ENCODE measurements around the gene PPARGC1A. TPM values are rescaled to one million over a fixed set of nuclear protein-coding genes. Genes with fewer than 3 reads are reported as not detected.

Gene PPARGC1A
- total and polyA plus RNA-seq, 2 experiments from 2014 or later: 6.7 to 16.6 TPM

DNA sequence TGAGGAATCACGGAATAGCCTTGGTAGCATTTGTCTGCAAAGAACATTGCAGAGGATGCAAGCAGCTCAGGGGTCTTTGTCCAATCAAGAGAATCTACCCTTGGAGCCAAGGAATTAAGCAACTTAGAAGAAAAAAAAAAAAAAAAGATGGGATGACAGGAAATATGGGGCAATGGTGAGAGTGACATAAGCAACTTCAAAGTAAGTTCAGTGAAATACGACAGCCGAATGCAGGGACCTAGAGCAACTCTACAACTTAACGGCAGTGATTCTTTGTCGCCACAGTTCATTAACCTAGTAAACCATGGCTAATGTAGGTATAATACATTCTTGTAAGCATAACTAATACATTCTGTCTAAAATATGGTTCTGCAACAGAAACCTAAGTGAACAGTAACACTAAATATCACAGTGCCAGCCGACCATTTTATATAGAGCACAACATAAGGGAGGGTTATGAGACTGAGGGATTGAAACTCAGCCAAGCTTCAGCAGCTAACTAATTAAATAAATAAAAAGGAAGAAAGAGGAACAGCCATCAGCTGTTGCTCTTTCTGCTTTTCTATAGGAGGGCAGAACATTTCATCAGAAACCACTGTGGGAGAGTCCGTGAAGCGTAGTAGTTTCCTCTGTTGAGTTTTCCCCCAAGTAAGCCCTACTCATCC, 74.7 kb downstream of the PPARGC1A start:
- Histone ChIP-seq H3K27ac (no peak overlapping the region), H3K36me3 (replicated peaks; ENCODE audit: insufficient read depth, low read depth) (no peaks in the 10 kb centered on the region), H4K20me1 (ENCODE audit: insufficient read depth, poor library complexity, severe bottlenecking) (no peaks in the 10 kb centered on the region), H3K4me2 (no peak overlapping the region), H3K9me2 (replicated peaks; ENCODE audit: insufficient read depth) (no peaks in the 10 kb centered on the region), H3K4me3 (no peak overlapping the region), H3K27me3 (no peaks in the 10 kb centered on the region), H3K9me3 (ENCODE audit: low read depth) (no peaks in the 10 kb centered on the region), H3K4me1 (ENCODE audit: insufficient read depth) (peaks cover 9% of the 10 kb centered on the region), H2AFZ (no peak overlapping the region), H3K79me2 (no peaks in the 10 kb centered on the region)
- TF ChIP-seq, protein P1, sequence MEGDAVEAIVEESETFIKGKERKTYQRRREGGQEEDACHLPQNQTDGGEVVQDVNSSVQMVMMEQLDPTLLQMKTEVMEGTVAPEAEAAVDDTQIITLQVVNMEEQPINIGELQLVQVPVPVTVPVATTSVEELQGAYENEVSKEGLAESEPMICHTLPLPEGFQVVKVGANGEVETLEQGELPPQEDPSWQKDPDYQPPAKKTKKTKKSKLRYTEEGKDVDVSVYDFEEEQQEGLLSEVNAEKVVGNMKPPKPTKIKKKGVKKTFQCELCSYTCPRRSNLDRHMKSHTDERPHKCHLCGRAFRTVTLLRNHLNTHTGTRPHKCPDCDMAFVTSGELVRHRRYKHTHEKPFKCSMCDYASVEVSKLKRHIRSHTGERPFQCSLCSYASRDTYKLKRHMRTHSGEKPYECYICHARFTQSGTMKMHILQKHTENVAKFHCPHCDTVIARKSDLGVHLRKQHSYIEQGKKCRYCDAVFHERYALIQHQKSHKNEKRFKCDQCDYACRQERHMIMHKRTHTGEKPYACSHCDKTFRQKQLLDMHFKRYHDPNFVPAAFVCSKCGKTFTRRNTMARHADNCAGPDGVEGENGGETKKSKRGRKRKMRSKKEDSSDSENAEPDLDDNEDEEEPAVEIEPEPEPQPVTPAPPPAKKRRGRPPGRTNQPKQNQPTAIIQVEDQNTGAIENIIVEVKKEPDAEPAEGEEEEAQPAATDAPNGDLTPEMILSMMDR (IDR thresholded peaks at IDR 0.05; ENCODE audit: poor library complexity): no peak
- TF ChIP-seq EZH2phosphoT487 (IDR thresholded peaks at IDR 0.05; ENCODE audit: low read depth, severe bottlenecking, unreplicated experiment): no peak
- no peak for TF ChIP-seq EZH2 (IDR thresholded peaks at IDR 0.05; ENCODE audit: borderline replicate concordance)
- DNase-seq (ENCODE audit: low spot score): no peak
- 76% methylated on average over 8 of the region's 8 CpGs for WGBS (ENCODE audit: low lambda C conversion rate, missing lambda C conversion rate)

DNA sequence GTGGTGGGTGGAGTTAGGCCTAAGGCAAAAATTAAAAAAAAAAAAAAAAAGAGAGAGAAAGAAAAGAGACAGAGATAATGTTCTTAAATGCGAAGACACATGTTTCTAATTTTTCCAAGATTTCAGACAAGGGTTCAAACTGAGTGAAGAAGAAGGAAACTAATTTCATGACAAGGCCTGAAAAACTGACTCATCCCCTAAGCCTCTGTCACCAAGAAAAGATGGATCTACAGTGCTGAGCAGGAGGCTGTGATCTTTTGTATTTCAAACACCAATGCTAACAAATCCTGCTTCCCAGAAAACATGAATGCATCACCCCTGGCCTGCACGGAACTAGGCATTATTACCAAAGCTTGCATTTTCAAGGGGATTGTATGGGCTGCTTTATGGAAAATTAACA, 75.3 kb downstream of the PPARGC1A start:
- no peak for DNase-seq (ENCODE audit: low spot score)

DNA sequence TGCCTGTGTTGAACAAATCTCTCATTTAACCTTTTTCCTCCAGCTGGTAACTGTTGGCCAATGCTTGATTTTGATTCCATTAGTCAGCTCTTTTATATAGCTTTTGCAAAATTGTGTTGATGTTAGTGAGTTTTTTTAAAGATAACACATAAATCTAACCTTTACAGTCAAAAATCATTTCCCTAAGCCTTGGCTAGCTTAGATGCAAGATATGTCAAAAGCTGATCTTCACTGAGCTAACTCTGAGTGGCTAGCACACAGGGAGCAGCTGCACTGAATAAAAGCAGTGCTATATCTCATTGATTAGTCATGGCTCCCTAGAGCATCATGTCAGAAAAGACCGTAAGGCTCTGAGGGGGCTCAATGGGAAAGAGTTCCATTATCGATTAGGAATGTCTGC, 78.7 kb downstream of the PPARGC1A start:
- H3K79me2 ChIP-seq: no peaks in the 10 kb centered on the region
- no peak for TF ChIP-seq EZH2 (IDR thresholded peaks at IDR 0.05; ENCODE audit: borderline replicate concordance)
- TF ChIP-seq, protein P1 (IDR thresholded peaks at IDR 0.05; ENCODE audit: poor library complexity): no peak
- no peak for TF ChIP-seq EZH2phosphoT487 (IDR thresholded peaks at IDR 0.05; ENCODE audit: low read depth, severe bottlenecking, unreplicated experiment)
- H3K27ac ChIP-seq: no peak overlapping the region
- H3K27me3 ChIP-seq: no peaks in the 10 kb centered on the region
- H4K20me1 ChIP-seq (ENCODE audit: insufficient read depth, poor library complexity, severe bottlenecking): no peaks in the 10 kb centered on the region
- WGBS (ENCODE audit: low lambda C conversion rate, missing lambda C conversion rate): 94% methylated on average over 2 of the region's 2 CpGs
- no peak overlapping the region for H3K4me2 ChIP-seq
- no peaks in the 10 kb centered on the region for H3K9me3 ChIP-seq (ENCODE audit: low read depth)
- no peaks in the 10 kb centered on the region for H3K4me1 ChIP-seq (ENCODE audit: insufficient read depth)
- no peak for DNase-seq (ENCODE audit: low spot score)
- H3K4me3 ChIP-seq: no peak overlapping the region
- H3K9me2 ChIP-seq (replicated peaks; ENCODE audit: insufficient read depth): no peaks in the 10 kb centered on the region
- no peak overlapping the region for H2AFZ ChIP-seq
- H3K36me3 ChIP-seq (replicated peaks; ENCODE audit: insufficient read depth, low read depth): no peaks in the 10 kb centered on the region

More for the DNA sequence above, 75.3 kb downstream of the PPARGC1A start:
- no peak overlapping the region for H3K4me2 ChIP-seq
- H3K36me3 ChIP-seq (replicated peaks; ENCODE audit: insufficient read depth, low read depth): no peaks in the 10 kb centered on the region
- H3K27me3 ChIP-seq: no peaks in the 10 kb centered on the region
- H3K4me3 ChIP-seq: no peak overlapping the region
- H3K4me1 ChIP-seq (ENCODE audit: insufficient read depth): peaks cover 9% of the 10 kb centered on the region
- no peaks in the 10 kb centered on the region for H3K9me2 ChIP-seq (replicated peaks; ENCODE audit: insufficient read depth)
- TF ChIP-seq EZH2 (IDR thresholded peaks at IDR 0.05; ENCODE audit: borderline replicate concordance) (no peak), EZH2phosphoT487 (IDR thresholded peaks at IDR 0.05; ENCODE audit: low read depth, severe bottlenecking, unreplicated experiment) (no peak)
- TF ChIP-seq, protein P1 (IDR thresholded peaks at IDR 0.05; ENCODE audit: poor library complexity): no peak
- no peak overlapping the region for H2AFZ ChIP-seq
- 74% methylated on average over 2 of the region's 2 CpGs for WGBS (ENCODE audit: low lambda C conversion rate, missing lambda C conversion rate)
- H3K79me2 ChIP-seq: no peaks in the 10 kb centered on the region
- no peak overlapping the region for H3K27ac ChIP-seq
- H4K20me1 ChIP-seq (ENCODE audit: insufficient read depth, poor library complexity, severe bottlenecking): no peaks in the 10 kb centered on the region
- no peaks in the 10 kb centered on the region for H3K9me3 ChIP-seq (ENCODE audit: low read depth)
